Measurements from ENCODE around the gene SCYGR8.

SCYGR8 gene

GRCh38 chr2:227759411-227760118, 13.9 kb downstream of the SCYGR8 start:
- no peak for DNase-seq
- Histone ChIP-seq H3K27ac (ENCODE audit: low read length) (no peak overlapping the region), H3K9me2 (replicated peaks; ENCODE audit: insufficient read depth, low read length) (no peaks in the 10 kb centered on the region), H3F3A (ENCODE audit: insufficient read depth, low read length) (no peaks in the 10 kb centered on the region), H3K4me2 (ENCODE audit: low read depth, low read length) (no peak overlapping the region), H3K36me3 (replicated peaks; ENCODE audit: insufficient read depth, low read length) (no peaks in the 10 kb centered on the region), H4K20me1 (ENCODE audit: insufficient read depth, low read length) (no peaks in the 10 kb centered on the region), H3K27me3 (replicated peaks; ENCODE audit: insufficient read depth, low read length) (no peaks in the 10 kb centered on the region), H3K9ac (ENCODE audit: low read length) (no peak overlapping the region), H3K4me3 (ENCODE audit: low read length) (no peak overlapping the region), H3K9me3 (replicated peaks; ENCODE audit: insufficient read depth, low read length) (no peaks in the 10 kb centered on the region), H2AFZ (ENCODE audit: low read length) (no peak overlapping the region), H3K4me1 (ENCODE audit: low read length) (no peaks in the 10 kb centered on the region), H3K79me2 (ENCODE audit: low read length) (no peaks in the 10 kb centered on the region)
- no peak for TF ChIP-seq EZH2phosphoT487 (IDR thresholded peaks at IDR 0.05; ENCODE audit: low read length)
- no peak for TF ChIP-seq EZH2 (optimal IDR thresholded peaks at IDR 0.05; ENCODE audit: low read depth, low read length)
- TF ChIP-seq, protein P1, sequence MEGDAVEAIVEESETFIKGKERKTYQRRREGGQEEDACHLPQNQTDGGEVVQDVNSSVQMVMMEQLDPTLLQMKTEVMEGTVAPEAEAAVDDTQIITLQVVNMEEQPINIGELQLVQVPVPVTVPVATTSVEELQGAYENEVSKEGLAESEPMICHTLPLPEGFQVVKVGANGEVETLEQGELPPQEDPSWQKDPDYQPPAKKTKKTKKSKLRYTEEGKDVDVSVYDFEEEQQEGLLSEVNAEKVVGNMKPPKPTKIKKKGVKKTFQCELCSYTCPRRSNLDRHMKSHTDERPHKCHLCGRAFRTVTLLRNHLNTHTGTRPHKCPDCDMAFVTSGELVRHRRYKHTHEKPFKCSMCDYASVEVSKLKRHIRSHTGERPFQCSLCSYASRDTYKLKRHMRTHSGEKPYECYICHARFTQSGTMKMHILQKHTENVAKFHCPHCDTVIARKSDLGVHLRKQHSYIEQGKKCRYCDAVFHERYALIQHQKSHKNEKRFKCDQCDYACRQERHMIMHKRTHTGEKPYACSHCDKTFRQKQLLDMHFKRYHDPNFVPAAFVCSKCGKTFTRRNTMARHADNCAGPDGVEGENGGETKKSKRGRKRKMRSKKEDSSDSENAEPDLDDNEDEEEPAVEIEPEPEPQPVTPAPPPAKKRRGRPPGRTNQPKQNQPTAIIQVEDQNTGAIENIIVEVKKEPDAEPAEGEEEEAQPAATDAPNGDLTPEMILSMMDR (IDR thresholded peaks at IDR 0.05; ENCODE audit: low read length) = no peak

DNA sequence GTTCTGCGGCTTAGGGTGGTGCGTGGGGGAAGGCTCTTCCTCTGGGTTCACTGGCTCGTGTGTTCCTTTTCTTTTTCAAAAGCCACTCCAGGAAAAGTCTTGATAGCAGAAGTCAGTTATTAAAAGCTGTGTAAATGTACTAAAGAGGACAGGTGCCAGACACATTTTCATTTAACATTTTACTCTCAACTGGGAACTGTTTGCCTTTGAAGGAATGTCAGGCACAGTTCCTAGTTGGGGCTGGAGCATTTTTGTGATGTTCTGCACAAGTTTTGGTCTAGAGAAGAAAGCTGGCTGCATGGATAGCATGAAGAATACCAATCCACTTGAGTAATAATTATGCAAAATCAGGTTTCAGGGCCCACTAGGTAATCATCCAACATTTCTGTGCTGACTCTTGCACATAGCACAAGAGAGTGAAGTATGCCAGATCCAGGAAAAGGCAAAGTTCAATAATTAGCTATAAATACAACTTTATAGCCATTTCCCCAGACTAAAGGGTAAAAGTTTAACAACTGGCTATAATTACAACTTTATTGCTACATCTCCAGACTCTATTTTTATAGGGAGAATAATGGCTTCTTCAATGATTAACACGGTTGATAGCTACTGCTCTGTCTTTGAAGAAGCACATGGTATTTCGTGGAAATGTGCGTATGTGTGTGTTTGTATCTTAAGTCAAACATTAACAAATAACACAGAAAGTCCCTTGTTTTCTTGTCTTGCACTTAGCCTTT, 16.2 kb downstream of the SCYGR8 start:
- Histone ChIP-seq H3K79me2 (ENCODE audit: low read length) (no peaks in the 10 kb centered on the region), H2AFZ (ENCODE audit: low read length) (no peak overlapping the region), H3K9me3 (replicated peaks; ENCODE audit: insufficient read depth, low read length) (no peaks in the 10 kb centered on the region), H3K9me2 (replicated peaks; ENCODE audit: insufficient read depth, low read length) (no peaks in the 10 kb centered on the region), H3K4me3 (ENCODE audit: low read length) (no peak overlapping the region), H3K9ac (ENCODE audit: low read length) (no peak overlapping the region), H3K27ac (ENCODE audit: low read length) (no peak overlapping the region), H3K27me3 (replicated peaks; ENCODE audit: insufficient read depth, low read length) (no peaks in the 10 kb centered on the region), H3K36me3 (replicated peaks; ENCODE audit: insufficient read depth, low read length) (no peaks in the 10 kb centered on the region), H3K4me2 (ENCODE audit: low read depth, low read length) (no peak overlapping the region), H4K20me1 (ENCODE audit: insufficient read depth, low read length) (no peaks in the 10 kb centered on the region), H3K4me1 (ENCODE audit: low read length) (no peaks in the 10 kb centered on the region), H3F3A (ENCODE audit: insufficient read depth, low read length) (no peaks in the 10 kb centered on the region)
- TF ChIP-seq EZH2phosphoT487 (IDR thresholded peaks at IDR 0.05; ENCODE audit: low read length) = no peak
- TF ChIP-seq, protein P1 (IDR thresholded peaks at IDR 0.05; ENCODE audit: low read length) = no peak
- TF ChIP-seq EZH2 (optimal IDR thresholded peaks at IDR 0.05; ENCODE audit: low read depth, low read length) = no peak
- DNase-seq = no peak

GRCh38 chr2:227765788-227766372, 20.2 kb downstream of the SCYGR8 start:
- H3K9ac ChIP-seq (ENCODE audit: low read length) = no peak overlapping the region
- no peak overlapping the region for H3K4me2 ChIP-seq (ENCODE audit: low read depth, low read length)
- no peaks in the 10 kb centered on the region for H3K36me3 ChIP-seq (replicated peaks; ENCODE audit: insufficient read depth, low read length)
- no peaks in the 10 kb centered on the region for H3F3A ChIP-seq (ENCODE audit: insufficient read depth, low read length)
- no peak overlapping the region for H2AFZ ChIP-seq (ENCODE audit: low read length)
- no peaks in the 10 kb centered on the region for H3K4me1 ChIP-seq (ENCODE audit: low read length)
- H4K20me1 ChIP-seq (ENCODE audit: insufficient read depth, low read length) = no peaks in the 10 kb centered on the region
- DNase-seq = no peak
- no peak overlapping the region for H3K4me3 ChIP-seq (ENCODE audit: low read length)
- H3K9me2 ChIP-seq (replicated peaks; ENCODE audit: insufficient read depth, low read length) = no peaks in the 10 kb centered on the region
- no peaks in the 10 kb centered on the region for H3K79me2 ChIP-seq (ENCODE audit: low read length)
- H3K27me3 ChIP-seq (replicated peaks; ENCODE audit: insufficient read depth, low read length) = no peaks in the 10 kb centered on the region
- no peak overlapping the region for H3K27ac ChIP-seq (ENCODE audit: low read length)
- no peaks in the 10 kb centered on the region for H3K9me3 ChIP-seq (replicated peaks; ENCODE audit: insufficient read depth, low read length)
- TF ChIP-seq, protein P1 (IDR thresholded peaks at IDR 0.05; ENCODE audit: low read length) = no peak
- TF ChIP-seq EZH2phosphoT487 (IDR thresholded peaks at IDR 0.05; ENCODE audit: low read length) = no peak
- TF ChIP-seq EZH2 (optimal IDR thresholded peaks at IDR 0.05; ENCODE audit: low read depth, low read length) = no peak
